SU-DHL-6 (cell line): ENCODE data around the gene PDPN.

Experiments used
- H2AFZ ChIP-seq: fragments of 200-600 bp; sonication (generic); 2 replicates; pipeline ENCODE4 v1.6.1; 2014; ENCODE audit warnings: low read depth, mild to moderate bottlenecking, moderate library complexity, mixed read lengths, antibody characterized with exemption, low read length; ENCODE audit not compliant: severe bottlenecking
- H3F3A ChIP-seq: fragments of 200-600 bp; shearing (Covaris generic); 2 replicates; pipeline ENCODE4 v1.6.0; 2016; ENCODE audit warnings: antibody characterized with exemption, mild to moderate bottlenecking; ENCODE audit not compliant: insufficient read depth
- H3K27ac ChIP-seq: fragments of 200-600 bp; sonication (generic); 2 replicates; pipeline ENCODE4 v1.5.1; 2016; ENCODE audit warnings: low read depth, mild to moderate bottlenecking, low read length, moderate library complexity, mixed read lengths
- H3K27me3 ChIP-seq: fragments of 200-600 bp; sonication (generic), shearing (Covaris generic); 2 replicates; pipeline ENCODE4 v1.6.0; 2014; ENCODE audit warnings: mild to moderate bottlenecking, low read length
- H3K36me3 ChIP-seq: fragments of 200-600 bp; sonication (generic); 2 replicates; pipeline ENCODE4 v1.6.1; 2014; ENCODE audit warnings: mild to moderate bottlenecking, low read length, mixed read lengths
- H3K4me2 ChIP-seq: fragments of 300-600, 200-600 bp; shearing (Covaris generic), sonication (generic); 2 replicates; pipeline ENCODE4 v1.6.0; 2014; ENCODE audit warnings: low read length, low read depth, mild to moderate bottlenecking; ENCODE audit not compliant: poor library complexity, severe bottlenecking
- H3K4me3 ChIP-seq: fragments of 200-600 bp; sonication (generic); 2 replicates; pipeline ENCODE4 v1.5.1; 2014; ENCODE audit warnings: antibody characterized with exemption, low read length, mild to moderate bottlenecking, mixed read lengths; ENCODE audit not compliant: insufficient read depth, poor library complexity, severe bottlenecking
- H3K79me2 ChIP-seq: fragments of 200-600 bp; sonication (generic); 2 replicates; pipeline ENCODE4 v1.6.1; 2014; ENCODE audit warnings: mild to moderate bottlenecking, low read length, moderate library complexity; ENCODE audit not compliant: insufficient read depth
- H3K9ac ChIP-seq: fragments of 200-600 bp; sonication (generic); 2 replicates; pipeline ENCODE4 v1.7.0; 2014; ENCODE audit warnings: mild to moderate bottlenecking, low read length
- H3K9me2 ChIP-seq: fragments of 200-600 bp; sonication (generic); replicated peaks from 2 replicates; pipeline ENCODE4 v1.6.1; 2014; ENCODE audit warnings: low read length; ENCODE audit not compliant: insufficient read depth
- H3K9me3 ChIP-seq: fragments of 200-600 bp; sonication (generic); 2 replicates; pipeline ENCODE4 v1.6.1; 2014; ENCODE audit warnings: low read length, mixed read lengths; ENCODE audit not compliant: insufficient read depth
- H4K20me1 ChIP-seq: fragments of 200-600 bp; sonication (generic); 2 replicates; pipeline ENCODE4 v1.6.1; 2014; ENCODE audit warnings: low read depth, mild to moderate bottlenecking, antibody characterized with exemption, low read length, moderate library complexity, mixed read lengths
- EZH2phosphoT487 ChIP-seq: fragments of 200-600 bp; sonication (generic), shearing (Covaris generic); conservative IDR thresholded peaks from 2 replicates; pipeline ENCODE4 v1.6.1; 2018; ENCODE audit warnings: mild to moderate bottlenecking, antibody characterized with exemption, low read length, moderate library complexity, mixed read lengths
- TF ChIP-seq, protein P1 (sequence below): fragments of 200-600 bp; sonication (generic); IDR thresholded peaks from one replicate; pipeline ENCODE4 v1.5.1; 2017; ENCODE audit warnings: antibody characterized with exemption, mild to moderate bottlenecking, low read length, moderate library complexity; ENCODE audit not compliant: insufficient read depth, poor library complexity, severe bottlenecking

PDPN gene

GRCh38 chr1:13538832-13539231, 44.8 kb upstream of the PDPN start:
- TF ChIP-seq, protein P1, sequence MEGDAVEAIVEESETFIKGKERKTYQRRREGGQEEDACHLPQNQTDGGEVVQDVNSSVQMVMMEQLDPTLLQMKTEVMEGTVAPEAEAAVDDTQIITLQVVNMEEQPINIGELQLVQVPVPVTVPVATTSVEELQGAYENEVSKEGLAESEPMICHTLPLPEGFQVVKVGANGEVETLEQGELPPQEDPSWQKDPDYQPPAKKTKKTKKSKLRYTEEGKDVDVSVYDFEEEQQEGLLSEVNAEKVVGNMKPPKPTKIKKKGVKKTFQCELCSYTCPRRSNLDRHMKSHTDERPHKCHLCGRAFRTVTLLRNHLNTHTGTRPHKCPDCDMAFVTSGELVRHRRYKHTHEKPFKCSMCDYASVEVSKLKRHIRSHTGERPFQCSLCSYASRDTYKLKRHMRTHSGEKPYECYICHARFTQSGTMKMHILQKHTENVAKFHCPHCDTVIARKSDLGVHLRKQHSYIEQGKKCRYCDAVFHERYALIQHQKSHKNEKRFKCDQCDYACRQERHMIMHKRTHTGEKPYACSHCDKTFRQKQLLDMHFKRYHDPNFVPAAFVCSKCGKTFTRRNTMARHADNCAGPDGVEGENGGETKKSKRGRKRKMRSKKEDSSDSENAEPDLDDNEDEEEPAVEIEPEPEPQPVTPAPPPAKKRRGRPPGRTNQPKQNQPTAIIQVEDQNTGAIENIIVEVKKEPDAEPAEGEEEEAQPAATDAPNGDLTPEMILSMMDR, result no peak
- TF ChIP-seq EZH2phosphoT487, result no peak
- H3K9me3 ChIP-seq, result no peaks in the 10 kb centered on the region

DNA sequence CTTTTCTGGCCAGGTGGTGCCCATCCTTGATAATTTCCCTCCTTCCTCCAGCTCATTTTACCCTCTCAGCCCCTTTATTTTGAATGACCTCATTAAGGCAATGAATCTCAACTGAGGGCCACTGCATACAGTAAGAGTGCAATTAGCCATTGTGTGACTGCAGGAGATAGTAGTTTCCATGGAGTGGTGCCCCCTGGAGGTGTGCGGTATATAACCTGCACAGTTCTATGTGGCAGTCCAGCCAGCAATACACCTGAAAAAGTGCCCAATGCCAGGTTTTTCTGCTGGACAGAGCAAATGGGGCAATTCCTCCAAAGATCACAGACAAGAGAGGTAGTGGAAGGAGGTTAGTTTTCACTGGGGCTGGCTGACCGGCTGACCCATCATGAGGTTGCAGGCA, 43.9 kb upstream of the PDPN start:
- Histone ChIP-seq H3K4me3 (no peak overlapping the region), H3K36me3 (no peaks in the 10 kb centered on the region), H2AFZ (no peak overlapping the region), H3K79me2 (no peaks in the 10 kb centered on the region), H3K27me3 (no peaks in the 10 kb centered on the region), H4K20me1 (no peaks in the 10 kb centered on the region), H3K27ac (no peak overlapping the region), H3F3A (no peaks in the 10 kb centered on the region), H3K9me3 (no peaks in the 10 kb centered on the region), H3K9me2 (no peaks in the 10 kb centered on the region), H3K4me2 (no peak overlapping the region), H3K9ac (no peak overlapping the region)
- TF ChIP-seq EZH2phosphoT487, result no peak
- TF ChIP-seq, protein P1, result no peak

More at GRCh38 chr1:13538832-13539231, 44.8 kb upstream of the PDPN start:
- Histone ChIP-seq H3K9me2 (no peaks in the 10 kb centered on the region), H3F3A (no peaks in the 10 kb centered on the region), H4K20me1 (no peaks in the 10 kb centered on the region), H3K79me2 (no peaks in the 10 kb centered on the region), H3K4me2 (no peak overlapping the region), H3K4me3 (no peak overlapping the region), H3K36me3 (no peaks in the 10 kb centered on the region), H3K27ac (no peak overlapping the region), H3K9ac (no peak overlapping the region), H3K27me3 (no peaks in the 10 kb centered on the region), H2AFZ (no peak overlapping the region)

- H3K9ac ChIP-seq, result no peak overlapping the region
- H3K4me2 ChIP-seq, result no peak overlapping the region
Observed at GRCh38 chr1:13540866-13541265, 42.8 kb upstream of the PDPN start.

More at GRCh38 chr1:13540866-13541265, 42.8 kb upstream of the PDPN start:
- Histone ChIP-seq H3K9me3 (no peaks in the 10 kb centered on the region), H3K27me3 (no peaks in the 10 kb centered on the region), H3K27ac (no peak overlapping the region), H4K20me1 (no peaks in the 10 kb centered on the region), H3K9me2 (no peaks in the 10 kb centered on the region), H3K79me2 (no peaks in the 10 kb centered on the region), H3F3A (no peaks in the 10 kb centered on the region), H2AFZ (no peak overlapping the region), H3K36me3 (no peaks in the 10 kb centered on the region), H3K4me3 (no peak overlapping the region)
- no peak for TF ChIP-seq EZH2phosphoT487
- TF ChIP-seq, protein P1, result no peak
